Mammary epithelial cell (primary cell): ENCODE data around the gene IDS.
"Not testable (repeated sequence)": the region's sequence is repeated elsewhere in the genome, so short reads cannot be mapped to it uniquely, and the experiment has no call there.

Experiments used
- CTCF ChIP-seq, 2 donors: IDR thresholded peaks in 1 of 2; conservative IDR thresholded peaks in 1 of 2; 2 replicates each; pipeline ENCODE4 v1.5.1; 2011 to 2012; ENCODE audit warnings: inconsistent platforms in 2 of 2, low read length in 2 of 2, mild to moderate bottlenecking in 2 of 2, control low read depth in 1 of 2, low read depth in 1 of 2; ENCODE audit not compliant: insufficient read depth in 1 of 2; ENCODE audit errors: extremely low read depth in 1 of 2
- EZH2 ChIP-seq: IDR thresholded peaks from 2 replicates; pipeline ENCODE4 v1.6.1; 2012; ENCODE audit warnings: low read length, inconsistent platforms, borderline replicate concordance

- not testable (repeated sequence) for TF ChIP-seq EZH2; CTCF (conservative IDR thresholded peaks at IDR 0.05 in 1 of 2, IDR thresholded peaks at IDR 0.05 in 1 of 2; ENCODE audit: extremely low read depth in 1 of 2, insufficient read depth in 1 of 2, low read depth in 1 of 2, low read length in 2 of 2)
Observed at GRCh38 chrX:149537474-149537873, 32.4 kb upstream of the IDS start.
